A549 (cell line): ENCODE results near the gene KIAA0825.

Experiments
- BHLHE40 ChIP-seq: IDR thresholded peaks from 2 replicates; pipeline ENCODE4 v1.6.1; 2012; ENCODE audit warnings: low read depth, low read length, inconsistent platforms
- CEBPB ChIP-seq, 2 experiments: fragments of >200 bp in 1 of 2; sonication (Bioruptor Twin) in 1 of 2; formaldehyde crosslinking in 1 of 2; IDR thresholded peaks; 2 replicates each; pipeline ENCODE4 v1.6.1; 2012 to 2016
- EP300 ChIP-seq, 2 experiments: fragments of >200 bp; sonication (Bioruptor Twin); formaldehyde crosslinking; IDR thresholded peaks; 2 replicates in 1 of 2; 3 replicates in 1 of 2; pipeline ENCODE4 v1.6.1; 2016 to 2017
- ESRRA ChIP-seq: fragments of 150-350 bp; IDR thresholded peaks from 2 replicates; pipeline ENCODE4 v1.6.1; 2014; ENCODE audit warnings: mild to moderate bottlenecking, low read length, borderline replicate concordance
- NFE2L2 ChIP-seq: fragments of 150-350 bp; conservative IDR thresholded peaks from 2 replicates; pipeline ENCODE4 v1.6.1; 2014; ENCODE audit warnings: low read length
- PHF8 ChIP-seq: fragments of 200-600 bp; sonication (generic); IDR thresholded peaks from 2 replicates; pipeline ENCODE4 v1.6.1; 2016; ENCODE audit warnings: low read depth, mild to moderate bottlenecking, antibody characterized with exemption, moderate library complexity, borderline replicate concordance
- POLR2A ChIP-seq: IDR thresholded peaks from 2 replicates; pipeline ENCODE4 v1.6.1; 2012; ENCODE audit warnings: mild to moderate bottlenecking, low read length
- RFX5 ChIP-seq: fragments of 450-650 bp; IDR thresholded peaks from 2 replicates; pipeline ENCODE4 v1.7.1; 2014; ENCODE audit warnings: antibody characterized with exemption, mild to moderate bottlenecking, moderate library complexity
- TF ChIP-seq, protein P1 (sequence below): fragments of >200 bp; sonication (Bioruptor Twin); formaldehyde crosslinking; IDR thresholded peaks from 3 replicates; pipeline ENCODE4 v1.5.1; 2016
- TF ChIP-seq, protein P2 (sequence below): IDR thresholded peaks from 2 replicates; pipeline ENCODE4 v1.6.1; 2012
- TF ChIP-seq, protein P3 (sequence below): fragments of 450-650 bp; IDR thresholded peaks from 2 replicates; pipeline ENCODE4 v1.6.1; 2014; ENCODE audit warnings: antibody characterized with exemption

DNA sequence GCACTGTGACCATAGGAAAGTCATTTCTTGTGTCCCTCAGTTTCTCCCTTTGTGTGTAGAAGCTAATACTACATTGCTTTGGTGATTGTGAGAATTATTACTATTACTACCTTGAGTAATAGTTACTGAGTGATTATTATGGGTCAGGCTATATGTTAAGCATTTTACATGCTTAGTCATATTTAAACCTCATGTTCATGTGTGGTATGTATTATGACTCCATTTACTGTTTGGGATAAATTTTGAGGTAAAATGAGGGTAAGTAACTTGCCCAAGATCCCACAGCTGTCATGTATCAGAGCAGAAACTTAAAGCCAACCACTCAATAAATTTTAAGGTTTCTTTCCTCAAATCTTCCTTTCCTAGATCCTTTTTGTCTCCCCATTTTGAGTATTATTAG lies 28.4 kb upstream of the KIAA0825 start:
- TF ChIP-seq RFX5 (no peak), EP300 (IDR thresholded peaks at IDR 0.05) (no peak), CEBPB (IDR thresholded peaks at IDR 0.05) (no peak), BHLHE40 (no peak), PHF8 (no peak), NFE2L2 (no peak), ESRRA (no peak), POLR2A (no peak)
- TF ChIP-seq, protein P1, sequence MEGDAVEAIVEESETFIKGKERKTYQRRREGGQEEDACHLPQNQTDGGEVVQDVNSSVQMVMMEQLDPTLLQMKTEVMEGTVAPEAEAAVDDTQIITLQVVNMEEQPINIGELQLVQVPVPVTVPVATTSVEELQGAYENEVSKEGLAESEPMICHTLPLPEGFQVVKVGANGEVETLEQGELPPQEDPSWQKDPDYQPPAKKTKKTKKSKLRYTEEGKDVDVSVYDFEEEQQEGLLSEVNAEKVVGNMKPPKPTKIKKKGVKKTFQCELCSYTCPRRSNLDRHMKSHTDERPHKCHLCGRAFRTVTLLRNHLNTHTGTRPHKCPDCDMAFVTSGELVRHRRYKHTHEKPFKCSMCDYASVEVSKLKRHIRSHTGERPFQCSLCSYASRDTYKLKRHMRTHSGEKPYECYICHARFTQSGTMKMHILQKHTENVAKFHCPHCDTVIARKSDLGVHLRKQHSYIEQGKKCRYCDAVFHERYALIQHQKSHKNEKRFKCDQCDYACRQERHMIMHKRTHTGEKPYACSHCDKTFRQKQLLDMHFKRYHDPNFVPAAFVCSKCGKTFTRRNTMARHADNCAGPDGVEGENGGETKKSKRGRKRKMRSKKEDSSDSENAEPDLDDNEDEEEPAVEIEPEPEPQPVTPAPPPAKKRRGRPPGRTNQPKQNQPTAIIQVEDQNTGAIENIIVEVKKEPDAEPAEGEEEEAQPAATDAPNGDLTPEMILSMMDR = no peak
- TF ChIP-seq, protein P2, sequence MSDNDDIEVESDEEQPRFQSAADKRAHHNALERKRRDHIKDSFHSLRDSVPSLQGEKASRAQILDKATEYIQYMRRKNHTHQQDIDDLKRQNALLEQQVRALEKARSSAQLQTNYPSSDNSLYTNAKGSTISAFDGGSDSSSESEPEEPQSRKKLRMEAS = no peak
- TF ChIP-seq, protein P3, sequence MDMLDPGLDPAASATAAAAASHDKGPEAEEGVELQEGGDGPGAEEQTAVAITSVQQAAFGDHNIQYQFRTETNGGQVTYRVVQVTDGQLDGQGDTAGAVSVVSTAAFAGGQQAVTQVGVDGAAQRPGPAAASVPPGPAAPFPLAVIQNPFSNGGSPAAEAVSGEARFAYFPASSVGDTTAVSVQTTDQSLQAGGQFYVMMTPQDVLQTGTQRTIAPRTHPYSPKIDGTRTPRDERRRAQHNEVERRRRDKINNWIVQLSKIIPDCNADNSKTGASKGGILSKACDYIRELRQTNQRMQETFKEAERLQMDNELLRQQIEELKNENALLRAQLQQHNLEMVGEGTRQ = no peak
